Upper lobe of right lung (tissue), 1 donor: Measurements from ENCODE around the gene PRSS53. TPM values are rescaled to one million over a fixed set of nuclear protein-coding genes. Genes with fewer than 3 reads are reported as not detected.
"Not testable (repeated sequence)": the region's sequence is repeated elsewhere in the genome, so short reads cannot be mapped to it uniquely, and the experiment has no call there.

Experiments used
- ATAC-seq: fragments of 200-7000 bp; cut with Tn5 transposase; one replicate; pipeline ENCODE4 v1.9.1; 2020; ENCODE audit warnings: mild to moderate bottlenecking, moderate library complexity
- DNase-seq: peaks from one replicate; pipeline ENCODE4 v3.0.0-alpha.2; 2020
- H3K27ac ChIP-seq: fragments of 200-600 bp; one replicate; pipeline ENCODE4 v1.8.0; 2022
- H3K27me3 ChIP-seq: fragments of 200-600 bp; one replicate; pipeline ENCODE4 v1.8.0; 2022; ENCODE audit warnings: mild to moderate bottlenecking
- H3K36me3 ChIP-seq: fragments of 200-600 bp; one replicate; pipeline ENCODE4 v1.8.0; 2022
- H3K4me1 ChIP-seq: fragments of 200-600 bp; one replicate; pipeline ENCODE4 v1.8.0; 2022
- H3K4me3 ChIP-seq: fragments of 200-600 bp; one replicate; pipeline ENCODE4 v1.8.0; 2022; ENCODE audit warnings: mild to moderate bottlenecking
- H3K9me3 ChIP-seq: fragments of 200-600 bp; one replicate; pipeline ENCODE4 v1.8.0; 2022
- intact Hi-C: fragments of 100-400 bp; cut with DNase I; formaldehyde crosslinking; loops from one replicate; pipeline ENCODE4 v1.11.0; 2022
- long read RNA-seq: library from polyadenylated mRNA; unstranded; transcript quantifications from one replicate; pipeline ENCODE4 v2.0.0, GENCODE V29; 2021
- total RNA-seq: library from RNA; stranded (reverse); fragmentation: NEBNext Ultra II Directional; extraction: Animal tissue kit (Norgen Biotek cat#: 25700); gene quantifications from one replicate; pipeline ENCODE4 v1.2.1, GENCODE V29; 2021
- TF ChIP-seq, protein P1 (sequence below): fragments of 200-600 bp; IDR thresholded peaks from one replicate; pipeline ENCODE4 v1.8.0; 2022; ENCODE audit warnings: antibody characterized with exemption
- donor health status: DM: no; HTN: yes; CAD: no; lungs with severe emphysema.

Gene PRSS53
- total RNA-seq = 1.8 TPM
- long read RNA-seq, full-length matches to known transcripts = 1 of 3 reads
- long read RNA-seq, partial matches to known transcripts = 0 of 3 reads
- long read RNA-seq, other reads (novel, unspliced or antisense) = 2 of 3 reads

DNA sequence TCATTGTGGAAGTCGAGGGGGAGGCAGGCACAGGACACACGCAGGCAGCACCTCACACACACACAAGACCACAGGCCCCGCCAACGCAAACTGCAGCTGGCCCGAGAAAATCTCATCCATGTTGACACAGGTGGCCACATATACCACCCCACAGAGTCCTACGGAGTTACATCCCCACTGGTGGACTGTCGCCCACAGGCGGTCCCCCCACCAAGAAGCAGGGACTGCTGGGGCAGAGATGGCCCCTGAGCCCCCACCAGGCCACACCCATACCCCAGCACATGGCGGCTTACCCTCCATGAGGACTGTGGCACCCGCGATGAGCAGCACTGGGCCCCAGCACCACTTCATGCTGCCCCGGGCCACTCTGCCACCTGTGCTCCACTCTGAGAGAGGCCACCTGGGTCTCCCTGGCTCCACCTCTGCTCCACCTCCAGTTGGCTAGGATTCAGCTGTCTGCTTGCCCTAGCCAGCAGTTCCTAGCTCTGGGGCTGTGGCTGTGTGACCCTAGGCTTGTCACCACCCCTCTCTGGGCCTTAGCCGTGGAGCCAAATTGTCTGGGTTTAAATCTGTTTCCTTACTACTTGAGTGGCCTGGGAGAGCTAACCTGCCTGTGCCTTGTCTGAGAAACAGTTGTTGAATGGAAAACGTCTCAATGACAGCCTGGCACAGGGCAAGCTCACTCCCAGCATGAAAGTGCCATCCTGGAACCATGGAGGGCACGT lies at the start of gene PRSS53:
TSS of gene PRSS53 (minus strand) at position 485 of the 725 bp plus-strand sequence. CDS start at position 351, 134 bp downstream.
- intact Hi-C loops = no loop called here
- H3K4me3 ChIP-seq = no peak within 1 kb of the TSS
- ATAC-seq (no peak), DNase-seq (no peak)
- H3K9me3 ChIP-seq = no peaks in the 10 kb centered on the region
- H3K4me1 ChIP-seq = peaks cover 5% of the 10 kb centered on the region
- H3K27me3 ChIP-seq = no peaks in the 10 kb centered on the region
- TF ChIP-seq, protein P1, sequence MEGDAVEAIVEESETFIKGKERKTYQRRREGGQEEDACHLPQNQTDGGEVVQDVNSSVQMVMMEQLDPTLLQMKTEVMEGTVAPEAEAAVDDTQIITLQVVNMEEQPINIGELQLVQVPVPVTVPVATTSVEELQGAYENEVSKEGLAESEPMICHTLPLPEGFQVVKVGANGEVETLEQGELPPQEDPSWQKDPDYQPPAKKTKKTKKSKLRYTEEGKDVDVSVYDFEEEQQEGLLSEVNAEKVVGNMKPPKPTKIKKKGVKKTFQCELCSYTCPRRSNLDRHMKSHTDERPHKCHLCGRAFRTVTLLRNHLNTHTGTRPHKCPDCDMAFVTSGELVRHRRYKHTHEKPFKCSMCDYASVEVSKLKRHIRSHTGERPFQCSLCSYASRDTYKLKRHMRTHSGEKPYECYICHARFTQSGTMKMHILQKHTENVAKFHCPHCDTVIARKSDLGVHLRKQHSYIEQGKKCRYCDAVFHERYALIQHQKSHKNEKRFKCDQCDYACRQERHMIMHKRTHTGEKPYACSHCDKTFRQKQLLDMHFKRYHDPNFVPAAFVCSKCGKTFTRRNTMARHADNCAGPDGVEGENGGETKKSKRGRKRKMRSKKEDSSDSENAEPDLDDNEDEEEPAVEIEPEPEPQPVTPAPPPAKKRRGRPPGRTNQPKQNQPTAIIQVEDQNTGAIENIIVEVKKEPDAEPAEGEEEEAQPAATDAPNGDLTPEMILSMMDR = no peak
- H3K27ac ChIP-seq = no peak within 1 kb of the TSS
- peaks cover 16% of the 10 kb centered on the region for H3K36me3 ChIP-seq

- H3K27ac ChIP-seq, ATAC-seq, H3K4me3 ChIP-seq, DNase-seq, H3K27me3 ChIP-seq, H3K36me3 ChIP-seq, H3K9me3 ChIP-seq, intact Hi-C loops: not testable (repeated sequence)
- peaks cover 26% of the 10 kb centered on the region for H3K4me1 ChIP-seq
These were observed 48.2 kb upstream of the PRSS53 start for GRCh38 chr16:31136822-31137499.

GRCh38 chr16:31136287-31136662 lies 47.5 kb upstream of the PRSS53 start:
- no peak overlapping the region for H3K4me3 ChIP-seq
- no peak for ATAC-seq
- intact Hi-C loops = no loop called here
- no peaks in the 10 kb centered on the region for H3K27me3 ChIP-seq
- H3K27ac ChIP-seq = no peak overlapping the region
- H3K36me3 ChIP-seq = peaks cover 8% of the 10 kb centered on the region
- DNase-seq = no peak
- TF ChIP-seq, protein P1 = no peak
- no peaks in the 10 kb centered on the region for H3K9me3 ChIP-seq
- peaks cover 20% of the 10 kb centered on the region for H3K4me1 ChIP-seq

DNA sequence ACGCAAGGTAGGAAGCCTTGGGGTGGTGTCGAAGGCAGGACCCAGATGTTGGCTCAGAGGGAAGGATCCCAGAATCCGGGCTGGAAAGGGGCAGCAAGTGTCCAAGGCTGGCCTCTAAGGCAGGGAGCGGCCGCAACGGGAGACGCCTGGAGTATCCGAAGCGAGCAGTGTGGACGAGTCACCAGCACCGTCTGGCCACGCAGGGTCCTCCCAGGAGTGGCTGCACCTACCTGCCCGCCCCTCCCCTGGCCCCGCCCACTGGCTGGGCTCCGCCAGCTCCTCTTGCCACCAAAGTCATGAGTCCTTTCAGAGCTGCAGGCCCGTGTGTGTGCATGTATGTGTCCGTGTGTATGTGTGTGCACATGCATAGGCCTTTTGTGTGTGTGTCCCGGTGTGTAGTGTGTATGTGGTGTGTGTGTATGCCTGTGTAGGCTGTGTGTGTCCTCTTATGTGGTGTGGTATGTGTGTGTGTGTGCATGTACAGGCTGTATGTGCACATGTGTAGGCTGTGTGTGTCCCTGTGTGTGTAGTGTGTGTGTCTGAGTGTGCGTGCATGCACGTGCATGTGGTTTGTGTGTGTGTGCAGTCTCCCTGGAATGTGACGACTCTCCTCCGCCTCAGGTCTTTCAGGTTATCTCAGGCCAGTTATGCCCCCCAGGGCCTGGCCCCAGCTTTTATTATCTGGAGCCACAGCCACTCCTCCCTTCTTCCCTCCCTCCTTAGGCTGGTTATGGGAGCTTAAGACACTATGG lies 47.0 kb upstream of the PRSS53 start, which contains the start of gene PRSS8:
TSS of gene PRSS8 (minus strand) at position 193 of the 752 bp plus-strand sequence. CDS start 229 bp downstream, outside the sequence.
- H3K9me3 ChIP-seq = no peaks in the 10 kb centered on the region
- intact Hi-C loops = no loop called here
- H3K4me3 ChIP-seq = peak within 1 kb of the TSS; percentile 58
- DNase-seq (peak; percentile 95), ATAC-seq (peak; percentile 71)
- H3K27me3 ChIP-seq = no peaks in the 10 kb centered on the region
- peak within 1 kb of the TSS; percentile 81 for H3K27ac ChIP-seq
- H3K4me1 ChIP-seq = peaks cover 16% of the 10 kb centered on the region
- H3K36me3 ChIP-seq = peaks cover 13% of the 10 kb centered on the region
- TF ChIP-seq, protein P1 = no peak

DNA sequence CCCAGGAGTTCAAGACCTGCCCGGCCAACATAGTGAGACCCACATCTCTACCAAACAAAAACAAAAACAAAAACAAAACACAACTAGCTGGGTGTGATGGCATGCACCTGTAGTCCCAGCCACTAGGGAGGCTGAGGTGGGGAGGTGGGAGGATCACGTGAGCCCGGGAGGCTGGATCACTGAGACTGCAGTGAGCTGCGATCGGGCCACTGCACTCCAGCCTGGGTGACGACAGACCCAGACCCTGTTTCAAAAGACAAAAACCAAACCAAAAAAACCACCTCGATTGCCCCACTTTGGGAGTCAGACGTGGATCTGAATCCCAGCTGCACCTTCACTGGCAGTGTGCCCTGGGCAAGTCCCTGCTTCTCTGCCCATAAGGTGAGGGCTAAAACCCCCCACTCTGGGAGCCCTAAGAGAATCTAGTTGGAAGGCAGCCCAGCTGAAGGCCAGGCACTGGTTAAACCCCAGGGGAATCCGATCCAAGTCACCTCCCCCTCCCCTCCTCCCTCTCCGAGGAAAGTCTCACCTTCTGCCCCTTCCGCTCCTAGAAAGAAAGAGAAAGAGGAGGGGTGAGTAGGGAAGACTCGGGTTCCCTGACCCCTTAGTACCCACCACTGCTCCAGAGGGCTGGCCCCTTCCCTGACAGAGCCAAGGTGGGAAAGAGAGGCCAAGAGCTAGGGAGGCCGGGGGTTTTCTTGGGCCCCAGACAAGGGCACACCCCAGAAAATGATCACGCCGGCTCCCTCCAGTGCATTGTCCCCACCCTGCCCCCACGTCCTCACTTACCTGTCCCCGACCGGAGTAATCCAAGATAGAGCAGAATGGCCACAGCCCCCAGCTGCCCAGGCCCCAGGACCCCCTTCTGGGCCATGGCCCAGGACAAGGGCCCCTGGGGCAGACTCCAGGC lies 46.1 kb upstream of the PRSS53 start:
- peaks cover 13% of the 10 kb centered on the region for H3K36me3 ChIP-seq
- peak overlapping the region; percentile 58 for H3K4me3 ChIP-seq
- DNase-seq (peak; percentile 88), ATAC-seq (peak; percentile 37)
- TF ChIP-seq, protein P1 = no peak
- peaks cover 25% of the 10 kb centered on the region for H3K4me1 ChIP-seq
- no peaks in the 10 kb centered on the region for H3K27me3 ChIP-seq
- H3K9me3 ChIP-seq = no peaks in the 10 kb centered on the region
- intact Hi-C loops = no loop called here
- H3K27ac ChIP-seq = peak overlapping the region; percentile 81
